HEK293T (cell line): Measurements from ENCODE around the gene LRMDA.

Source experiments
- ARNT ChIP-seq: fragments of 450-650 bp; IDR thresholded peaks from 2 replicates; pipeline ENCODE4 v1.6.1; 2017; ENCODE audit warnings: mild to moderate bottlenecking
- BHLHE40 ChIP-seq: fragments of 450-650 bp; IDR thresholded peaks from 2 replicates; pipeline ENCODE4 v1.6.1; 2016; ENCODE audit warnings: mild to moderate bottlenecking, moderate library complexity, borderline replicate concordance
- ELF4 ChIP-seq: fragments of 450-650 bp; IDR thresholded peaks from 2 replicates; pipeline ENCODE4 v1.6.1; 2017; ENCODE audit warnings: antibody characterized with exemption
- FOXA1 ChIP-seq: fragments of 450-650 bp; IDR thresholded peaks from 2 replicates; pipeline ENCODE4 v1.6.1; 2016; ENCODE audit warnings: mild to moderate bottlenecking
- FOXK2 ChIP-seq: fragments of 450-650 bp; IDR thresholded peaks from 2 replicates; pipeline ENCODE4 v1.6.1; 2016; ENCODE audit warnings: mild to moderate bottlenecking
- FOXM1 ChIP-seq: fragments of 450-650 bp; IDR thresholded peaks from 2 replicates; pipeline ENCODE4 v1.6.1; 2017; ENCODE audit warnings: mild to moderate bottlenecking, borderline replicate concordance
- NFRKB ChIP-seq: fragments of 450-650 bp; IDR thresholded peaks from 2 replicates; pipeline ENCODE4 v1.6.1; 2016; ENCODE audit warnings: mild to moderate bottlenecking, moderate library complexity
- SP1 ChIP-seq: fragments of 450-650 bp; IDR thresholded peaks from 2 replicates; pipeline ENCODE4 v1.6.1; 2017
- SUZ12 ChIP-seq: fragments of 450-650 bp; IDR thresholded peaks from 2 replicates; pipeline ENCODE4 v1.6.1; 2016; ENCODE audit warnings: mild to moderate bottlenecking
- TARDBP ChIP-seq: fragments of 450-650 bp; IDR thresholded peaks from 2 replicates; pipeline ENCODE4 v1.6.1; 2016

DNA sequence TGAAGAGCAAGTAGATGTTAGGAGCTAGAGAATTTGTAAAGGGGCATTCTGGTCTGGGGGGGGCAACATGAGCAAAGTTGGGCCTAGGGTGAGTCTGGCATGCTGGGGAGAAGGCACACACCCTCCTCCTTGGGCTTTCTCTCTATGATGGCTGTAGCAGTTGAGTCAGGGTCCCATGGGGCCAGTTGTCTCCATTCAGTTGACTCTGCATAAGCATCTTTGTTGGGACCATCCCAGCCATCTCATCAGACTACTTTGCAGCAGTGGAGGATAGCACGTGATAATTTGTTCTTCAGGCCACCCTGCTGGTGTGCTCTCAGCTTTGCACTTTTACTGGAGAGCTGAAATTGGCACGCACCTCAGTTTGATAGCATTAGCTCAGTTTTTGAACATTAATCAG, 55.2 kb downstream of the LRMDA start:
- TF ChIP-seq SP1 (no peak), FOXA1 (no peak), NFRKB (no peak), ARNT (no peak), FOXK2 (no peak), TARDBP (no peak), ELF4 (no peak), BHLHE40 (no peak), FOXM1 (no peak), SUZ12 (no peak)
